OCI-LY7 (cell line): Measurements from ENCODE around the gene ZNF70. TPM values are rescaled to one million over a fixed set of nuclear protein-coding genes. Genes with fewer than 3 reads are reported as not detected.

Source experiments
- BruUV-seq: library from RNA; stranded (reverse); fragments of 400-500 nt; replicated peaks from 2 replicates; lab custom pipeline; 2021; lab: Mats Ljungman, UMichigan
- CTCF ChIA-PET: fragments of 300-600 bp; sonication (Branson Sonifier 250); formaldehyde crosslinking; loops from one replicate; lab custom pipeline; 2022; ENCODE audit warnings: antibody characterized with exemption; ENCODE audit not compliant: unreplicated experiment; lab: Charles Lee
- POLR2A ChIA-PET: fragments of 300-600 bp; sonication (Branson Sonifier 250); formaldehyde crosslinking; loops from one replicate; lab custom pipeline; 2022; ENCODE audit warnings: antibody characterized with exemption; lab: Charles Lee
- DNase-seq: peaks from one replicate; pipeline ENCODE4 v3.0.0-alpha.2; 2015; ENCODE audit warnings: low spot score
- H2AFZ ChIP-seq: fragments of 200-600 bp; sonication (generic), shearing (Covaris generic); 2 replicates; pipeline ENCODE4 v1.6.1; 2014; ENCODE audit warnings: mild to moderate bottlenecking, antibody characterized with exemption, low read length, moderate library complexity
- H3K27ac ChIP-seq: fragments of 200-600 bp; sonication (generic); 2 replicates; pipeline ENCODE4 v1.5.1; 2014; ENCODE audit warnings: mixed run types, low read depth, mild to moderate bottlenecking, moderate library complexity, low read length, inconsistent platforms; ENCODE audit not compliant: poor library complexity, severe bottlenecking
- H3K36me3 ChIP-seq: fragments of 200-600 bp; sonication (generic); 2 replicates; pipeline ENCODE4 v1.6.1; 2014; ENCODE audit warnings: mild to moderate bottlenecking, antibody characterized with exemption, low read length, moderate library complexity, mixed read lengths; ENCODE audit not compliant: insufficient read depth
- H3K4me1 ChIP-seq: fragments of 200-600 bp; sonication (generic); 2 replicates; pipeline ENCODE4 v1.5.1; 2014; ENCODE audit warnings: mild to moderate bottlenecking, low read length; ENCODE audit not compliant: insufficient read depth, poor library complexity, severe bottlenecking
- H3K4me2 ChIP-seq: fragments of 200-600 bp; sonication (generic); 2 replicates; pipeline ENCODE4 v1.6.1; 2014; ENCODE audit warnings: mild to moderate bottlenecking, low read length
- H3K4me3 ChIP-seq: fragments of 200-600 bp; sonication (generic); 2 replicates; pipeline ENCODE4 v1.5.1; 2014; ENCODE audit warnings: mild to moderate bottlenecking, low read depth, low read length; ENCODE audit not compliant: poor library complexity, severe bottlenecking
- H3K79me2 ChIP-seq: fragments of 200-600 bp; sonication (generic); 2 replicates; pipeline ENCODE4 v1.6.1; 2016; ENCODE audit warnings: low read depth, mild to moderate bottlenecking, low read length, moderate library complexity, mixed read lengths; ENCODE audit not compliant: insufficient read depth
- H3K9me2 ChIP-seq: fragments of 200-600 bp; sonication (generic); 2 replicates; pipeline ENCODE4 v1.6.1; 2016; ENCODE audit warnings: mild to moderate bottlenecking, low read length, mixed read lengths; ENCODE audit not compliant: insufficient read depth
- H3K9me3 ChIP-seq: fragments of 200-600 bp; sonication (generic); 2 replicates; pipeline ENCODE4 v1.6.1; 2014; ENCODE audit warnings: mild to moderate bottlenecking, mixed run types, low read length, mixed read lengths
- H4K20me1 ChIP-seq: fragments of 200-600 bp; sonication (generic); 2 replicates; pipeline ENCODE4 v1.6.1; 2014; ENCODE audit warnings: mild to moderate bottlenecking, antibody characterized with exemption, low read length, moderate library complexity, mixed read lengths; ENCODE audit not compliant: insufficient read depth
- EZH2phosphoT487 ChIP-seq: fragments of 200-600 bp; sonication (generic); IDR thresholded peaks from 2 replicates; pipeline ENCODE4 v1.6.1; 2018; ENCODE audit warnings: low read depth, borderline replicate concordance, mild to moderate bottlenecking, mixed run types, antibody characterized with exemption, low read length, moderate library complexity, mixed read lengths
- intact Hi-C: fragments of 100-400 bp; cut with micrococcal nuclease; formaldehyde crosslinking; loops from one replicate; pipeline ENCODE4 v1.10.0; 2022; ENCODE audit not compliant: unreplicated experiment
- total RNA-seq, 2 experiments: library from RNA; depleted of rRNA in 1 of 2; stranded (reverse); fragments of >200 nt in 1 of 2; shearing (Covaris generic) in 1 of 2; gene quantifications; 2 replicates each; pipeline ENCODE4 v1.2.3, GENCODE V29; 2014 to 2022
- TF ChIP-seq, protein P1 (sequence below): fragments of 200-600 bp; sonication (generic); conservative IDR thresholded peaks from 2 replicates; pipeline ENCODE4 v1.5.1; 2014; ENCODE audit warnings: mild to moderate bottlenecking, antibody characterized with exemption, low read length, moderate library complexity, mixed read lengths

Gene ZNF70
- total RNA-seq, 2 experiments from 2014 or later = 6.0 to 8.4 TPM

DNA sequence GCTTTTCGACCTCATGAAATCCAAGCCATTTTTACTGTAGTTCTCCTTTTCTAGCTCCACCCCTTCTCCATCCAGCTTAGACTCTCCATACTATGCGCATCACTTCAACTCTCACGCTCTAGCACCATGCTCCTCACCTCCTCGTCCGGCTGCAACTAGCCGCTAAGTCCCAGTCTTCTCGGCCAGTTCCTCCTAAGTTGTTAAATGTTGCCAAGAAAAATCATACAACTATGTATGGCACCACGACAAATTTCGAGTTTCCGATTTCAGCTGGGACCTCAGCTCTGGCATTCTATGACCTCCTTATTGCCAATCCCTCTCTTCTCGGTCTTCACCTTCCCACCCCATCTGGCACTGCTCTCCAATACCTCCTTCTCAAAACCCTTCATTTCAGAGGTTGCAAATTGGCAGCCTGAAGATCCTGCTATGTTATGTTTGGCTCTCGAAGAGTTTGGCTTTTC lies 1.0 kb downstream of the ZNF70 start:
- Histone ChIP-seq H3K4me1 (peaks cover 30% of the 10 kb centered on the region), H2AFZ (no peak overlapping the region), H3K9me3 (no peaks in the 10 kb centered on the region), H4K20me1 (no peaks in the 10 kb centered on the region), H3K79me2 (peaks cover 11% of the 10 kb centered on the region; the same call in 1 of the 2 replicates), H3K9me2 (no peaks in the 10 kb centered on the region), H3K27ac (no peak overlapping the region), H3K4me2 (peak overlapping the region; percentile 93), H3K4me3 (peak overlapping the region; percentile 78), H3K36me3 (peaks cover 4% of the 10 kb centered on the region; the same call in 1 of the 2 replicates)
- CTCF ChIA-PET = no interaction called here
- DNase-seq = no peak
- TF ChIP-seq, protein P1, sequence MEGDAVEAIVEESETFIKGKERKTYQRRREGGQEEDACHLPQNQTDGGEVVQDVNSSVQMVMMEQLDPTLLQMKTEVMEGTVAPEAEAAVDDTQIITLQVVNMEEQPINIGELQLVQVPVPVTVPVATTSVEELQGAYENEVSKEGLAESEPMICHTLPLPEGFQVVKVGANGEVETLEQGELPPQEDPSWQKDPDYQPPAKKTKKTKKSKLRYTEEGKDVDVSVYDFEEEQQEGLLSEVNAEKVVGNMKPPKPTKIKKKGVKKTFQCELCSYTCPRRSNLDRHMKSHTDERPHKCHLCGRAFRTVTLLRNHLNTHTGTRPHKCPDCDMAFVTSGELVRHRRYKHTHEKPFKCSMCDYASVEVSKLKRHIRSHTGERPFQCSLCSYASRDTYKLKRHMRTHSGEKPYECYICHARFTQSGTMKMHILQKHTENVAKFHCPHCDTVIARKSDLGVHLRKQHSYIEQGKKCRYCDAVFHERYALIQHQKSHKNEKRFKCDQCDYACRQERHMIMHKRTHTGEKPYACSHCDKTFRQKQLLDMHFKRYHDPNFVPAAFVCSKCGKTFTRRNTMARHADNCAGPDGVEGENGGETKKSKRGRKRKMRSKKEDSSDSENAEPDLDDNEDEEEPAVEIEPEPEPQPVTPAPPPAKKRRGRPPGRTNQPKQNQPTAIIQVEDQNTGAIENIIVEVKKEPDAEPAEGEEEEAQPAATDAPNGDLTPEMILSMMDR = no peak
- no peak for TF ChIP-seq EZH2phosphoT487
- POLR2A ChIA-PET = interaction anchor here (0.6 to 1.5 kb wide), 2 partner anchors 22 to 108 kb away, joined by 3 to 10 read pairs; partner anchors contain the start of gene SLC2A11
- intact Hi-C loops = loop anchor here (5.0 to 10.0 kb wide), 2 partner anchors 97 to 815 kb away; no protein-coding TSS in a partner anchor
- BruUV-seq = no TSS peak

DNA sequence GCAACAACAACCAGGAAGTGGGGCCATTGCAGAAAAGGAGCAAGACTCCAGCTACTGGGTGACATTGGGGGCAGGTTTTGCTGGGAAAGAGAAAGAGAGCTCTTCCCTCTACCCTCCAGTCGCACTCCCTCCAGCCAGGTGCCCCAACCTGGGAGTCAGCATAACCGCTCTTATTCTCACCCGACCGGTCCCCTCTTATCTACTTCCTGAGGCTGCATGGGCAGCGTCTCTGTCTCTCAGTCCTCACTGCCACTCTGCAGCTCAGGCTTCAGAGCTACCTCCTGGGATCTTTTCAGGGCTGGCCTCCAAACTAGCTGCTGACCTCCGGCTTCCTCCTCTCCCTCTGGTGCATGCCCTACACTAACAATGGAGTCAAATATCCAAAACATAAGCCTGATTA lies 5.1 kb downstream of the ZNF70 start:
- ChIA-PET POLR2A (interaction anchor here (0.7 to 0.9 kb wide), 2 partner anchors 9 to 49 kb away, joined by 3 to 4 read pairs; no protein-coding TSS in a partner anchor), CTCF (no interaction called here)
- no peaks in the 10 kb centered on the region for H3K9me2 ChIP-seq
- H2AFZ ChIP-seq = no peak overlapping the region
- no peak for DNase-seq
- TF ChIP-seq, protein P1 = no peak
- no peak for TF ChIP-seq EZH2phosphoT487
- intact Hi-C loops = no loop called here
- peaks cover 27% of the 10 kb centered on the region; the same call in 1 of the 2 replicates for H3K36me3 ChIP-seq
- H3K4me2 ChIP-seq = no peak overlapping the region
- H3K27ac ChIP-seq = no peak overlapping the region
- BruUV-seq = no TSS peak
- no peak overlapping the region for H3K4me3 ChIP-seq
- no peaks in the 10 kb centered on the region for H4K20me1 ChIP-seq
- H3K79me2 ChIP-seq = no peaks in the 10 kb centered on the region
- H3K9me3 ChIP-seq = no peaks in the 10 kb centered on the region
- peaks cover 11% of the 10 kb centered on the region for H3K4me1 ChIP-seq

DNA sequence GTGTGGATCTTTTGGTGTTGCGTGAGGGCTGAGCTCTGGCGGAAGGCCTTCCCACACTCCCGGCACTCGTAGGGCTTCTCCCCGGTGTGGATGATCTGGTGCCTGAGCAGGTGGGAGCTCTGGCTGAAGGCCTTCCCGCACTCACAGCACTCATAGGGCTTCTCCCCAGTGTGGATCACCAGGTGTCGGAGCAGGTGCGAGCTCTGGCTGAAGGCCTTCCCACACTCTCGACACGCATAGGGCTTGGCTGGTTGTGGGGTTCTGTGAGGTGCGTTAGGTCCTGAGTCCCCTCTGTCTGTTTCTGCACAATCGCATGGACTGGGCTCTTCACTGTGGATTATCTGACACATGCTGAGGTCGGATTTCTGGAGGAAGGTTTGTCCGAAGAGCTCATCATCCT lies 6.4 kb downstream of the ZNF70 start:
- Histone ChIP-seq H3K36me3 (peaks cover 27% of the 10 kb centered on the region; the same call in 1 of the 2 replicates), H3K4me3 (no peak overlapping the region), H3K9me2 (no peaks in the 10 kb centered on the region), H3K27ac (no peak overlapping the region), H3K79me2 (no peaks in the 10 kb centered on the region), H3K4me1 (no peaks in the 10 kb centered on the region), H4K20me1 (no peaks in the 10 kb centered on the region), H3K9me3 (no peaks in the 10 kb centered on the region), H2AFZ (no peak overlapping the region), H3K4me2 (no peak overlapping the region)
- DNase-seq = no peak
- ChIA-PET CTCF (no interaction called here), POLR2A (interaction anchor here (0.6 kb wide), 1 partner anchor 13 kb away, joined by 4 read pairs; no protein-coding TSS in a partner anchor)
- no TSS peak for BruUV-seq
- intact Hi-C loops = no loop called here
- TF ChIP-seq EZH2phosphoT487 = no peak
- TF ChIP-seq, protein P1 = no peak
